22Rv1 (cell line): Measurements from ENCODE around the gene C20orf173.

ENCODE experiments used
- CTCF ChIP-seq: fragments of 450-650 bp; IDR thresholded peaks from 2 replicates; pipeline ENCODE4 v1.5.1; 2017; ENCODE audit warnings: mild to moderate bottlenecking
- ZFX ChIP-seq: fragments of 450-650 bp; IDR thresholded peaks from 2 replicates; pipeline ENCODE4 v1.6.1; 2017; ENCODE audit warnings: antibody characterized with exemption, borderline replicate concordance

GRCh38 chr20:35497780-35498189 is 31.7 kb downstream of the C20orf173 start:
- no peak for TF ChIP-seq CTCF
- TF ChIP-seq ZFX, result no peak
